HG03439 (cell line): ENCODE data around the gene ARID1B.

Source experiments
- ATAC-seq: cut with Tn5 transposase; IDR thresholded peaks from one replicate; pipeline ENCODE4 v1.9.1; 2021; ENCODE audit warnings: mild to moderate bottlenecking, moderate library complexity; ENCODE audit not compliant: unreplicated experiment

Gene ARID1B

DNA sequence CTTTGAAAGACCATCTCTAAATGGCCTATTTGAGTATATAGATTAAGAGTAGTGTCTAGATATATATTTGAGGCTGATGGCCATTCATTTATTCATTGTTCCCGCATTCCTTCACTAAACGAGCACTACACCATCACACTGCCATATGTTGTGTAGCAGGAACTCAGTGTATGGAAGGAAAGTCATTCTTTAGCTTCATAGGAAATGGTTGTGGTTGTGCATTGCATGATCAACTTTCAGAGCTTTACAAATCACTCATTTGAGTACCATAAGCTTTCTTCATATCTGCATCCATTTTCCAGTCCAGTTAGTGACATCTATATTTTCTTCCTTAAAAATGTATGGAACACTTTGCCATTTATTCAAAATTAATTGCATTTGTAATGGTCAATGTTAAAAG is 97.9 kb downstream of the ARID1B start:
- ATAC-seq: no peak

DNA sequence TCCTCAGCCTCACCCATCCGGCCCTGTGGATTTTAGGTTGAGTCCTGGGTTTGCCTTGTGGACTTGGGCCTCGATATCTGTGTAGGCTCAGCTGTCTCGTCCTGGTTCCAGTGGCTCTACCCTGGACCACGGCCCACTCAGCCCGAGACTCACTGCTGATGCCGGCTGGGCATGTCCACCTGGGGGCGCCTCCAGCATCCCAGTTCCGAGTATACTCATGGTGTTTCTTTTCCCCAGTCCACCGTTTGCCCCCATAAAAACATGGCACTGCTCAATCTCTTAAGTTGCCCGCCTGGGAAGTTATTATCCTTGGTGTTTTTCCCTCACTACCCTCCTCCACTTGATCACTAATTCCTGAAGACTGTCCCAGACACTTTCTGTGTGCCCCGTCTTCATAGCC is 99.1 kb downstream of the ARID1B start:
- no peak for ATAC-seq

GRCh38 chr6:156877126-156877863 is 100.1 kb downstream of the ARID1B start:
- ATAC-seq: no peak

DNA sequence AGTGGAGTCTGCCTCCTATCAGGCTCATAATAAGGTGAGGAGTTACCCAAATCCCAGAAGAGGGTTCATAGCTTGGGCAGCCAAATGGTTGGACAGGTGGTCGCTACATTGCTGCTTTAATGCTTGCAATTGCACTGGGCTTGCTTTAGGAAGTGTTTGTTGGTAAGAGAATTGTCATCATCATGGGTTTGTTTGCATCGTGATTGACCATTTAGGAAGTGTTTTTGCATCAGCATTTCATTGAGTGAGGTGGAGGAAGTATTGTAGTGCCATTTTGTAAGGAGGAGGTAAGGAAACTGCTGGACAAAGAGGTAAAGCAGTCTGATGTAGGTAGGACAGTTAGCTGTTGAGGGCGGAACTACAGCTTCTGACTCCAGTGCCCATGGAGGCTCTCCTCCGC is 101.5 kb downstream of the ARID1B start:
- ATAC-seq: no peak

DNA sequence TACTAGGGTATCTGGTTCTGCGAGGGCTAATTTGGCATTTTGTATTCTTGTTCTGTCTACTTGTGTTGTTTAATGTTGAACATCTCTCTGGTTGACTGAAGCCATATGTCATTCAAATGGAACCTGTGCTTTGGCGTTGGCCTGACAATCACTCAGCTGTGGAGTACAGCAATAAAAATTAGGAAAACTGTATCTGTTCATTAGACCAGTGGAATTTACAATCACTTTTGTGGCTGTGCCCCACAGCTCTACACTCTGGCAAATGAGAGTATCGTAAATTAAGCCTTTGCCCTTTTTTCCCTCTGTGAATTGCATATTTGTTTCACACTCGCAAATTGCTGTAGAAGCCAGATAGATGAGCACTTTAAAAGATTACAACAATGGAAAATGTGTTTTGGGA is 102.0 kb downstream of the ARID1B start:
- ATAC-seq: no peak

GRCh38 chr6:156879591-156879990 is 102.4 kb downstream of the ARID1B start:
- no peak for ATAC-seq

DNA sequence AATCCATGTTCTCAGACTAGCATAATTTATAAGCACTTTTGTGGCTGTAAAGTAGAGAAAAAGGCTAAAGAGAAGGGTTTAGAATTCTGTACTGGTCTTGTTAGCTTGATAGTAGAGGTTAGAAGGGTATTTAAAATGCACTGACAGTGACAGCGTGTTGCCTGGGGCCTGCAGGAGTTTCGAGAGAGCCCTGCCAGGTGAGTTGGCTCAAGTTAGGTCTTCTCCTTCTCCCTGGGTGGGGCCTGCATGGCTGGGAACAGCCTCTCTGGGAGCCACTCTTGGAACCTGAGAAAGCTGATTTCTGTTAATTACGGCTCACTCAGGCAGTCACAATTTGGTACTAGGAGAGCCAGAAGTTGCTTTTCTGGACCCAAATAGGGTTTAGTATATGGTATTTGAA is 103.7 kb downstream of the ARID1B start:
- no peak for ATAC-seq

GRCh38 chr6:156881687-156882629 is 104.8 kb downstream of the ARID1B start:
- no peak for ATAC-seq

GRCh38 chr6:156883497-156884252 is 106.5 kb downstream of the ARID1B start:
- ATAC-seq: no peak

DNA sequence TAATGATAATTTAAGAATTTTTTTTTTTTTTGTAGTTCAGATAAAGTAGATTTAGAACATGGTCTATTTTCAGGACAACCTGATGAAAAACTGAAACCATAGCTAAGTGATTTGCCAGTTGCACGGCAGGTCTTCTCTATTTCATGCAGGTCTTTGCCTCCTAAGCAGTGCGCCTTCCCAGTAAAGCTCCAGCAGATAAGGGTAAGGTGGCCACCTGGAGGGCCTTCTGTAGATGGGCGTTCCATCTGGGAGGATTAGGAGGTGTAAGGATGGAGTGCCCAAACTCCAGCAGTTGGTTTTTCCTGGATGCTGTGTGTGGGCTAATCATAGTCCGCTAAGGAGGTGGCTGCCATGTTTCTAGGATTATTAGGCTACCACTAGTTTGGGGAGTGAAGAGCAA is 107.1 kb downstream of the ARID1B start:
- no peak for ATAC-seq

DNA sequence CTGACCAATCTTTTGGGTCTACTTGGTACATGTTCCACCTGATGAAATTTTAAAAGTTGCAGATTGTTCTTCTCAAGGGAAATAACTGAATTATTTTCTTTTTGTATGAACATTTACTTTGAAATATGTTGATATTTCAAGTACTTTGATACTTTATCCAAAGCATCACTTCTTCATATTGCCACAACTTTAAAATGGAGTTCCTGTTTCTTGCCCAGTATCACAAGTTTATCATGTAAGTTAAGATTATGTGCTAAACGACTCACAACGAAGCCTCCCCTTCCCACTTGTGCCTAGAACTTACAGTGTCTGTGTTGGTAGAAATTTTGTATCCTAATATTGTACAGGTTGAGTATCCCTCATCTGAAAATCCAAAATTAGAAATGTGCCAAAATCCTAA is 108.4 kb downstream of the ARID1B start:
- no peak for ATAC-seq

DNA sequence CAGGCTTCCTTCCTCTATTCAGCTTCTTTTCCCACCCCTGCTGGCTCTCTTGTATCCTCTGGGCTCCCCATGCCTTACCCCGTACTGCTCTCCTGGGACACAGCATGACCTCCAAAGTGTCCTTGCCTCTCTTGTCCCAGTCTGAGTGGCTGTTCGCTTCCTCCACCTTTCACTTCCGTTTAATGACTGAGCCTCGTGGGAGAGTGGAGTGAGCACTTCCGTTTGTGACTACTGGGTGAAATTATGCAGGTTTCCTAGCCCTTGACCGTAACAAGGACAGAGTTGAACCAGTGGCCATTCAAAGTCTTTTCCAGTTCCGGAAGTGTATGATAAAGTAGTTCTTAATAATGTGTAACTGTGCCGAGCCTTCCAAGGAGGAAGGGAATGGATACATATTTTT is 109.2 kb downstream of the ARID1B start:
- ATAC-seq: peak; percentile 80

DNA sequence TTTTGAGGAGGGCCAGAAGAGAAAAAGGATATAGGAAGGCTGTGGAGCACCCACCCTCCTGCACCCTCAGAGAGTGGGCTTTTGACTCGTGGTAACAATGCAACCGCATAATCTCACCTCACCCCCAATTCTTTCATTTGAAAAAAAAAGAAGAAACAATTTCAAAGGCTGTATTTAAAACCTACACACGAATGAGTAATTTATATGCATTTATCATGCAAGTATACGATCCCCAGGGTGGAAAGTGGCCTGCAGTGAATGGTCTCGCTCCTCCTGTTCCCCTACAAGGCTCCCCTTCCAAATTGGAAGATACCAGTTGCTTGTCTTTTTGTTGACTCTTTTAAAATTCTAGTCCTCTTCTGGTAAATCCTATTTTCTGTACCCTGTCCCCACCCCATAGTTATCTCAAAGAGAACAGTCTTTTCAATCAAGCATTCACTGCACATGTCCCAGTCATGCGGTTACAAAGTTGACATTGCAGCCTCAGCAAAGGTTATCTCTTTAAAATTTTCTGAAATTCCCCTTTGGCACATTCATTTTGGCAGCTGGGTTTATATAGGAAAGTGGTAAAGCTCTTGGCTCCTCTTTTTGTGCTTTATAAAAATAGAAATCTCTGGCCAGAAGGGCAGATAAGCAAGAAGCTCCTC is 110.6 kb downstream of the ARID1B start:
- ATAC-seq: no peak

GRCh38 chr6:156889469-156889868 is 112.3 kb downstream of the ARID1B start:
- ATAC-seq: no peak

- ATAC-seq: no peak
Observed at GRCh38 chr6:156889986-156890385, 112.8 kb downstream of the ARID1B start.

- no peak for ATAC-seq
Observed at GRCh38 chr6:156890627-156891314, 113.6 kb downstream of the ARID1B start.

DNA sequence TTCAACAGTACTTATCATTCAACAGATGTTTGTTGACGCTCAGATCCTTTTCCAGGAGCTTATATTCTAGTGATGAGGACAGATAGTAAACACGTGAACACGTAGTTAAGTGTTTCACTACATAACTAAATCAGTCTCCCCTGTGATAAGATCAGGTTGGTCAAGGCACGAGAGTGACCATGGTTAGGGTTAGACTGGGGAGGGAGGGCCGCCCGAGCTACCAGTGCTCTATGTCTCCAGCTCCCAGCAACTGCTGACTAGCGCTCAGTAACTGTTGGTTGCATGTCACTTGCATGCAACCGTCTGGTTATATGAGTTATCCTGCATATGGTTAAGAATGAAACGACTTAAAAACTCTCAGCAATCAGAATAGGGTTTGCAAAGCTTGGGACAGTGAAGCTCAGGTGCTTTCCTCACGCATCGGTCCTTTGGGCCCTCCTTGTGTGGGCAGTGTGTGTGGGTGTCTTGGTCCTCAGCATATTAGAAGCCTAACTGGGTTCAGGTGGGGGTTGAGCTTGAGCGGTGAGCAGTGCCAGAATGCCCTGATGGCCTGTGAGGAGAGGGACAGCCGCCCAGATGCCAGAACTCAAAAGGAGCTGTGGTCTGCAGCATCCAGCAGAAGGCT is 120.8 kb downstream of the ARID1B start:
- ATAC-seq: no peak

DNA sequence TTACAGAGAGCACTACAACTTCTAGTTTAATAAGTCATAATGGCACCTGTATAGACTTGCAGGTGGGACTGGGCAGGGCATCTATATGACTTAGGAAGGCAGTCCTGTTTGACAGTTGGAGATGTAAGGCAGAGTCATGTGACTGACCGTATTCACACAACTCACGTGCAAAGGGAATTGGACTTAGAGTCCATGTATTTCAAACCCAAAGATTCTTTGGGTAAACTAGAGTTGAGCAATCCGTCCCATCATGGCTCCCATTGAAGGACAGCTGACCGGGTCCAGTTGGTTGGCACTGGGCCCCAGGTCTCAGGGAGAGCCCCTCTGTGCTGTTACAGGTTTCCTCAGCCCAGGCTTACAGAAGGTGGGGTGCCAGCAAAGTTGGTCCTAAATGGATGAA is 121.9 kb downstream of the ARID1B start:
- ATAC-seq: no peak

DNA sequence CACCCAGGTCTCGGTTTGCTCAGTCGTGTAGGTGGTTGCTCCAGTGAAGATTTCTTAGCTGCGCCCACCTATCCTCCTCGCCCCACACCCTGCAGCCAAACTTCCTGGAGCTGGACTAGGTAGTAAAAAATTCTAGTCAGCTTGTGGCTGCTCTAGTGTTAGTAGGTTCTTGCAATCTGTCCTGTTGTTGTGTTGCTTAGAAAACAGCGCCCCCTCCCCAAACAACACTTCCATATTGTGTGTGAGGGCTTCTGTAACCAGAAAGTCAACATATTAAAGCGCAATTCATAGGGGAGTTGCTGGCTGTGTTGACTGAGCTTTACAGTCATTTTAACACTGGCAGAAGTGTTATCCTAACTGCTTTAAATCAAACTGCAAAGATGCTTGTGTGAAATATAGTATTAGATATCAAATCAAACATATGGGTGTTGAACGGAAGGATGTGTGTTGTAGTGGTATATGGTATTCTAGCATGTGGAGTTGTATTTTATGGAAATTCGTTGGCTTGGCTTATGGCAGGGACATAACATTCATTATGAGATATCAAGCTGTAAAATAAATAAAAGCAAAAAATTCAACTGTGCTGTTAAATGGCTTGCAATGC is 122.5 kb downstream of the ARID1B start:
- ATAC-seq: no peak
